Measurements from ENCODE around the gene NUP93.

Gene NUP93

DNA sequence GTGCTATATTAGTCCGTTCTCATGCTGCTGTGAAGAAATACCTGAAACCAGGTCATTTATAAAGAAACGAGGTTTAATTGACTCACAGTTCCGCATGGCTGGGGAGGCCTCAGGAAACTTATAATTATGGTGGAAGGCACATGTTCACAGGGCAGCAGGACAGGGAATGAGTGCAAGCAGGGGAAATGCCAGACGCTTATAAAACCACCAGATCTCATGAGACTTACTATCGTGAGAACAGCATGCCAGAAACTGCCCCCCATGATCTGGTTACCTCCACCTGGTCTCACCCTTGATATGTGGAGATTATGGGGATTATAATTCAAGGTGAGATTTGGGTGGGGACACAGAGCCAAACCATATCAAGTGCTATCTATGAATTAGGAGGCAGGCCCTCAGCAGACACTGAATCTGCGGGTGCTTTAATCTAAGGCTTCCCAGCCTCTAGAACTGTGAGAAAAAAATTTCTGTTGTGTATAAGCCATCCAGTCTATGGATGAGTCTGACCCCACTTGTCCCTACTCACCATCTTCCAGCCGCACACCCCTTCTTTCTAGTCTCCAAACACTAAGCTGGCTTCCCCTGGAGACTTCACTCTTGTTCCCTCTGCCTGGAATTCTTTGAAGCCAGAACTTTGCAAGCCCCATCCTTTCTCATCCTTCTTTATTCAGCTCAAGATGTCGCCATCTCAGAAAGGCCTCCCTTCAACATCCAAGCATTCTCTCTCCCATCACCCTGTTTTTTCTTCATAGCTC lies 772 bp upstream of the NUP93 start:
- TF ChIP-seq POLR2AphosphoS5 (IDR thresholded peaks at IDR 0.05; ENCODE audit: low read depth, low read length) (no peak), TAF1 (IDR thresholded peaks at IDR 0.05; ENCODE audit: borderline replicate concordance, insufficient read depth, low read length) (no peak), SIN3A (IDR thresholded peaks at IDR 0.05; ENCODE audit: borderline replicate concordance, insufficient read depth, low read length) (no peak), FOXP2 (optimal IDR thresholded peaks at IDR 0.05; ENCODE audit: borderline replicate concordance, extremely low read depth, extremely low read length, insufficient read depth) (no peak)
- TF ChIP-seq, protein P1, sequence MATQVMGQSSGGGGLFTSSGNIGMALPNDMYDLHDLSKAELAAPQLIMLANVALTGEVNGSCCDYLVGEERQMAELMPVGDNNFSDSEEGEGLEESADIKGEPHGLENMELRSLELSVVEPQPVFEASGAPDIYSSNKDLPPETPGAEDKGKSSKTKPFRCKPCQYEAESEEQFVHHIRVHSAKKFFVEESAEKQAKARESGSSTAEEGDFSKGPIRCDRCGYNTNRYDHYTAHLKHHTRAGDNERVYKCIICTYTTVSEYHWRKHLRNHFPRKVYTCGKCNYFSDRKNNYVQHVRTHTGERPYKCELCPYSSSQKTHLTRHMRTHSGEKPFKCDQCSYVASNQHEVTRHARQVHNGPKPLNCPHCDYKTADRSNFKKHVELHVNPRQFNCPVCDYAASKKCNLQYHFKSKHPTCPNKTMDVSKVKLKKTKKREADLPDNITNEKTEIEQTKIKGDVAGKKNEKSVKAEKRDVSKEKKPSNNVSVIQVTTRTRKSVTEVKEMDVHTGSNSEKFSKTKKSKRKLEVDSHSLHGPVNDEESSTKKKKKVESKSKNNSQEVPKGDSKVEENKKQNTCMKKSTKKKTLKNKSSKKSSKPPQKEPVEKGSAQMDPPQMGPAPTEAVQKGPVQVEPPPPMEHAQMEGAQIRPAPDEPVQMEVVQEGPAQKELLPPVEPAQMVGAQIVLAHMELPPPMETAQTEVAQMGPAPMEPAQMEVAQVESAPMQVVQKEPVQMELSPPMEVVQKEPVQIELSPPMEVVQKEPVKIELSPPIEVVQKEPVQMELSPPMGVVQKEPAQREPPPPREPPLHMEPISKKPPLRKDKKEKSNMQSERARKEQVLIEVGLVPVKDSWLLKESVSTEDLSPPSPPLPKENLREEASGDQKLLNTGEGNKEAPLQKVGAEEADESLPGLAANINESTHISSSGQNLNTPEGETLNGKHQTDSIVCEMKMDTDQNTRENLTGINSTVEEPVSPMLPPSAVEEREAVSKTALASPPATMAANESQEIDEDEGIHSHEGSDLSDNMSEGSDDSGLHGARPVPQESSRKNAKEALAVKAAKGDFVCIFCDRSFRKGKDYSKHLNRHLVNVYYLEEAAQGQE (IDR thresholded peaks at IDR 0.05; ENCODE audit: insufficient read depth in 1 of 2, low read depth in 2 of 2, low read length in 2 of 2): no peak

DNA sequence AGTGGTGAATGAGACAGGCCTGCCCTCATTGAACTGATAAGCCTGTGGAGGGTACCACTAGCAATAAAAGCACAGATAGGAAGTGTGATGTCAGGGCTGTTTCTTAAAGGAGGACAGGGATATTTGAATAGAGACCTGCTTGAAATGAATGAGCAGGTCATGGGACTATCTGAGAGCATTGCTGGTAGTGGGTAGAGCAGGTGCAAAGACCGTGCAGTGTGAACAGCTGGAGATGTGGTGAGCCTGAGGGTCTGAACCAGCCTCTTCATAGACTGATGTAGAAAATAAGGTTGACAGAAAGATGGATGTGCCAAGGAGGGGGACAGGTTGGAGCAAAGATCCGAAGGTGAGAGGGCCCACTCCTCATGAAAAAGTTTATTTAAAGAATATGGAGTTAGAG lies 2.4 kb downstream of the NUP93 start:
- TF ChIP-seq POLR2AphosphoS5 (IDR thresholded peaks at IDR 0.05; ENCODE audit: low read depth, low read length) (no peak), TAF1 (IDR thresholded peaks at IDR 0.05; ENCODE audit: borderline replicate concordance, insufficient read depth, low read length) (no peak), SIN3A (IDR thresholded peaks at IDR 0.05; ENCODE audit: borderline replicate concordance, insufficient read depth, low read length) (no peak), FOXP2 (optimal IDR thresholded peaks at IDR 0.05; ENCODE audit: borderline replicate concordance, extremely low read depth, extremely low read length, insufficient read depth) (no peak)
- TF ChIP-seq, protein P1 (IDR thresholded peaks at IDR 0.05; ENCODE audit: insufficient read depth in 1 of 2, low read depth in 2 of 2, low read length in 2 of 2): no peak

DNA sequence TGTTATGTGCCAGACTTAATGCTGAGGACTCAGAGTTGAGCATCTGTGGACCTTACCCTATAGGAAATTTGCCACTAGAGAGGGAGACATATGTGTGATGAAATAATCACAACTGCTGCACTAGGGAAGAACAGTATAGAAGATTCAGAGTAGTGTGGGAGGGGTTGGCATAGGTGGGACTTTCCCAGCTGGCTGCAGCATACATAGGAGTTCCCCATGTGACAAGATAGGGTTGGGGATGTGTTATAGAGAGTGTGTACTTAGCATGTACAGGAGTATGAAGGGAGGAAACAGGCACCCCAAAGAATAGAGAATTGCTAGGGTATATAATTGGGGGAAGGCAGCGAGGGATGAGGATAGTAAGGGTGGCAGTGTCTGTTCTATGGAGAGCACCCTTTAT lies 2.9 kb downstream of the NUP93 start:
- TF ChIP-seq TAF1 (IDR thresholded peaks at IDR 0.05; ENCODE audit: borderline replicate concordance, insufficient read depth, low read length) (no peak), FOXP2 (optimal IDR thresholded peaks at IDR 0.05; ENCODE audit: borderline replicate concordance, extremely low read depth, extremely low read length, insufficient read depth) (no peak), SIN3A (IDR thresholded peaks at IDR 0.05; ENCODE audit: borderline replicate concordance, insufficient read depth, low read length) (no peak), POLR2AphosphoS5 (IDR thresholded peaks at IDR 0.05; ENCODE audit: low read depth, low read length) (no peak)
- TF ChIP-seq, protein P1 (IDR thresholded peaks at IDR 0.05; ENCODE audit: insufficient read depth in 1 of 2, low read depth in 2 of 2, low read length in 2 of 2): no peak

DNA sequence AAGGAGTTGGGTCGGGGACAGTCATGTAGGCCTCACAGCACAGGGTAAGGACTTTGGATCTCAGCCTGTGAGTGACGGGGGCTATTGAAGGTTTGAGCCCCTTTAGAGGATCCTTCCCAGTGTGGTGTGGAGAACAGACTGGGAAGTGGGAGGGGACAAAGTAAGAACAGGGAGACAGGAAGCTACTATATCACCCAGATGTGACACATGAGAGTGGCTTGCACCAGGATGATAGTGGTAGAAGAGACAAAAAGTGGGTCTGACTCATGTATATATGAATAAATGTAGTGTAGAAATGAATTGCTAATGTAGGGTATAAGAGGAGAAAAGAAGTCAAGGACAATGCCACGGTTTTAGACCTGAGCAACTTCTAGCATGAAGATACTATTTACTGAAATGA lies 4.5 kb downstream of the NUP93 start:
- TF ChIP-seq SIN3A (IDR thresholded peaks at IDR 0.05; ENCODE audit: borderline replicate concordance, insufficient read depth, low read length): no peak
- no peak for TF ChIP-seq FOXP2 (optimal IDR thresholded peaks at IDR 0.05; ENCODE audit: borderline replicate concordance, extremely low read depth, extremely low read length, insufficient read depth)
- TF ChIP-seq TAF1 (IDR thresholded peaks at IDR 0.05; ENCODE audit: borderline replicate concordance, insufficient read depth, low read length): no peak
- TF ChIP-seq POLR2AphosphoS5 (IDR thresholded peaks at IDR 0.05; ENCODE audit: low read depth, low read length): no peak
- TF ChIP-seq, protein P1 (IDR thresholded peaks at IDR 0.05; ENCODE audit: insufficient read depth in 1 of 2, low read depth in 2 of 2, low read length in 2 of 2): no peak

Measured in PFSK-1 (cell line).